NCI-H2107 treated with DMSO at 0.1 percent for 48 hours (cell line): Measurements from ENCODE around the gene PRRG2.
A peak's percentile ranks its signal among the peaks of the same experiment; 100 is the strongest.

ENCODE experiments used
- DNase-seq: peaks from one replicate; lab custom pipeline; 2025; ENCODE audit not compliant: unreplicated experiment; lab: John Stamatoyannopoulos, UW

Gene PRRG2

GRCh38 chr19:49585023-49585422 is 3.9 kb downstream of the PRRG2 start:
- no peak for DNase-seq

GRCh38 chr19:49587227-49587626 is 6.1 kb downstream of the PRRG2 start:
- no peak for DNase-seq

DNA sequence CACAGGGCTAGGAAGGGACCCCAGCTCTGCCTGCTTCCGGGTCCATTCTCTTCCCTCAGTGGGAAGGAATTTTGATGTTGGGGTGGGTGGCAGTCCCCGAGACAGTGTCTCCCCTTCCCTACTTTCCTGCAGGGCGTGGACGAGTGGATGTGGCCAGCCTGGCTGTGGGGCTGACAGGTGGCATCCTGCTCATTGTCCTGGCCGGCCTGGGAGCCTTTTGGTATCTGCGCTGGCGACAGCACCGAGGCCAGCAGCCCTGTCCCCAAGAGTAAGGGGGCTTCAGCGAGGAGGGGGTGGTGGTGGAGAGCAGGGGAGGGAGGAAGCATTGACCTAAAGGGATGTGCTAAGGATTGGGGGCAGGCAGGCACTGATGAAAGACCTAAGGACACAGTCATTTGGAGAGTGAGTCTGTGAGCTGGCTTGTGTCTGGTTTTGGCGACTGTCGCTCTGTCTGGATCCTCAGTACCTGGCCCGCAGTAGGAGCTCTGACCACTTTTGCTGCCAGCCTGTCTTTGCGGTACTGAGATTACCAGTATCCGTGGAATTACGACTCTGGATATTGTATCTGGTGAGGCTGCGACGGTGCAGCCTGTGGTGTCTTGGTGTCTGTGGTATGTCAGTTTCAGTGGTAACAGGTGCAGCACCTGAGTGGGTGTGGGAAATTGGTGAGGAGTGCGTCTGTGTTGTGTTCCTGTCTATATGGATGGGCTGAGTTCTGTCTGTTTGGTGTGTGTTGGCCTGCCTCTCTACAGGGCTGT is 7.4 kb downstream of the PRRG2 start:
- DNase-seq = no peak

GRCh38 chr19:49589502-49589905 is 8.4 kb downstream of the PRRG2 start:
- DNase-seq = peak; percentile 68

GRCh38 chr19:49590071-49590970 is 9.2 kb downstream of the PRRG2 start:
- peak; percentile 97 for DNase-seq

- DNase-seq = peak; percentile 60
Measured at GRCh38 chr19:49590971-49591730, 10.0 kb downstream of the PRRG2 start, which contains the start of gene PRR12. TSS of gene PRR12 (plus strand) at chr19:49591182. CDS start at chr19:49591655, 473 bp downstream.

DNA sequence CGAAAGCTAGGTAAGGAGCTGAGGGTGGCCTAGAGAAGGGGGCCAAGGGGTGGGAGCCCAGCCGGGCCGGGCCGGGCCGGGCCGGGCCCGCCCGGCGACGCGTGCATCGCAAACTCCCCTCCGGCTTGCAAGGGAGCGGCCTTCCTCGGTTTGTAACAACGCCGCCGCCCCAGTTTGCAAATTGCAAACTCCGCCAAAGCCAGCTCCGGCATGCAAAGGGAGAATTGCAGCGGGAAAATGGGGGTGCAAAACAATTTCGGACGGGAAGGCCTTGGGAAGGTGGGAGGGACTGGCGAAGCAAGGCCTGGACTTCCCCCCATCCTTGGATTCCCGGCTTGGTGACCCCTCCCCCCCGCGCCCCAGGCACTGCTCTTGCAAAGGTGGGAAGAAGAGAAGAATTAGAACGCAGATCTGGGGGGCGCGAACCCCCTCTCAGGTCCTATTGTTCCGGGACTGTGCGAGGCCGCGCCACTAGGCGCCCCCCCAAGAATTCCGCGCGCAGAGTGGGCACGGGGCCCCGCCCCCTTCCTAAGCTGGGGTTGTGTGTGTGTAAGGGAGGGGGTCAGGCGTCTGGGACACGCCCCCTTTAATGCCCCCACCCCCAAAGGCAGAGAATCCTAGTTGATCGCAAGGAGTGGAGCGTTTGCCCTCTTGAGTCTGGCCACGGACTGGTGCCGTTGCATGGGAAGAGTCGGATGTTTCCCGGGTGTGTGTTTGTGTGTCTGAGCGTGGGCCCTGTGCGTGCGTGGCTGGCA is 10.8 kb downstream of the PRRG2 start:
- no peak for DNase-seq

- DNase-seq = no peak
Measured at GRCh38 chr19:49592486-49593232, 11.5 kb downstream of the PRRG2 start.

DNA sequence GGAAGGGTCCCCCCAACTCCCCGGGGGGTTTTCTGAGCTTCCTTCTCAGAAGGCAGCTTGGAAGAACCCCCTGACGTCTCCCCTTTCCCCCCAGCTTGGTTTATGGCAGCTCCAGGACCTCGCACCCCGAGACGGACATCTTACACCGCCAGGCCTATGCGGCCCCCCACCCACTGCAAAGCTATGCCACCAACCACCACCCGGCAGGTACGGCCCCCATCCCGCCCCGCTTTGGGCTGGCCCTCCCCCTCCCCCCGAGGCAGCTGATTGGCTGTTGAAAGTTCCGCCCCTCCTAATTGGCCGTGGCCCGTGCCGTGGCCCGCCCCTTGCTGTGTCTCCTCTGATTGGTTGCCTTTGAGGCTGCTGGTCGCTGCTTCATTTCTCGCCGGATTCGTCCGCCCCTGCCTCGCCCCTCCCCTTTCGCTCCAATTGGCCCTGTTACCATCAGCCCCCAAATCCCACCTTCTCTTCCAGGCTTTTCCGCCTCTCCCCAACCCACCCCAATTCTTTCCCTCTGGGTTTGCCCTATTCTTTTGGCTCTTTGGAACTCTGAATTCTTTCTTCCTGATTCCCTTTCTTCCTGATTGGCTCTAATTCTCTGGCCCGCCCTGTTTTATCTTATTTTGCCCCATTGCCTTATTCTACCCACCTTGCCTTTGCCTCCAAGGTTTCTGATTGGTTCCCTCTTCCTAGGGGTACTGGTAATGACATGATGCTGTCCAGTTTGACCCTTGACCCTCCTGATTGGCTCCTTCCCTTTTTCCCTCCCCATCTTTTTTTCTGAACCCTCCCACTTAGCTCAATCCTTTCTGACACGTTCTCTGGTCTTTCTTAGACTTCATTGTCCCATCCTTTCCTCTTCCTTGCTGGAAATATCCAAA is 12.4 kb downstream of the PRRG2 start:
- peak; percentile 10 for DNase-seq

- no peak for DNase-seq
Measured at GRCh38 chr19:49594157-49594992, 13.3 kb downstream of the PRRG2 start.

- DNase-seq = no peak
Measured at GRCh38 chr19:49594993-49595818, 14.1 kb downstream of the PRRG2 start.

GRCh38 chr19:49595819-49596404 is 14.8 kb downstream of the PRRG2 start:
- DNase-seq = no peak

DNA sequence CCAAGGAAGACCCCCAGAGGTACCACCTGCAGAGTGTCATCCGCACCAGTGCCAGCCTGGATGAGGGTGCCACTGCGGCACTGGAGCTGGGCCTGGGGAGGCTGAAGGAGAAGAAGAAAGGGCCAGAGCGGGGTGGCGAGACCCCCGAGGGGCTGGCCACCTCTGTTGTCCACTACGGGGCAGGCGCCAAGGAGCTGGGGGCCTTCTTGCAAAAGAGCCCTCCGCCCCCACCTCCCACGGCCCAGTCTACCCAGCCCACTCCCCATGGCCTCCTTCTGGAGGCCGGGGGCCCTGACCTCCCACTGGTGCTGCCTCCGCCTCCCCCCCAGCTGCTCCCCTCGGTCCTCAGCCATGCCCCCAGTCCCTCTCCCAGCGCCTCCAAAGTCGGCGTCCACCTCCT is 15.3 kb downstream of the PRRG2 start:
- no peak for DNase-seq

DNA sequence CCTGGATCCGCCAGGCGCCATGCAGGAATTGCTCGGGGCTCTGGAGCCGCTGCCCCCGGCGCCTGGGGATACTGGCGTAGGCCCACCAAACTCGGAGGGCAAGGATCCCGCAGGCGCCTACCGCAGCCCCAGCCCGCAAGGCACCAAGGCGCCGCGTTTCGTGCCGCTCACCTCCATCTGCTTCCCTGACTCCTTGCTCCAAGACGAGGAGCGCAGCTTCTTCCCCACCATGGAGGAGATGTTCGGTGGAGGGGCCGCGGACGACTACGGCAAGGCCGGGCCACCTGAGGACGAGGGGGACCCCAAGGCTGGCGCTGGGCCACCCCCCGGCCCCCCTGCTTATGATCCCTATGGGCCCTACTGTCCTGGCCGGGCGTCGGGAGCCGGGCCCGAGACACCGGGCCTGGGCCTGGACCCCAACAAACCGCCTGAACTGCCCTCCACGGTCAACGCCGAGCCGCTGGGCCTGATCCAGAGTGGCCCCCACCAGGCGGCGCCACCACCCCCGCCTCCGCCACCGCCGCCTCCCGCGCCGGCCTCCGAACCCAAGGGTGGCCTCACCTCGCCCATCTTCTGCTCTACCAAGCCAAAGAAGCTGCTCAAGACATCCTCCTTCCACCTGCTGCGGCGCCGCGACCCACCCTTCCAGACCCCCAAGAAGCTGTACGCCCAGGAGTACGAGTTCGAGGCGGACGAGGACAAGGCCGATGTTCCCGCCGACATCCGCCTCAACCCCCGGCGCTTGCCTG is 16.0 kb downstream of the PRRG2 start:
- DNase-seq = no peak

GRCh38 chr19:49597703-49597974 is 16.5 kb downstream of the PRRG2 start:
- DNase-seq = no peak
